Loucy (cell line): ENCODE measurements around the gene GSG1L.

Experiments
- CTCF ChIP-seq: fragments of 200-600 bp; sonication (generic); conservative IDR thresholded peaks from 2 replicates; pipeline ENCODE4 v1.5.1; 2014; ENCODE audit warnings: mild to moderate bottlenecking, antibody characterized with exemption, low read length
- EZH2phosphoT487 ChIP-seq: fragments of 200-600 bp; IDR thresholded peaks from 2 replicates; pipeline ENCODE4 v1.6.1; 2018; ENCODE audit warnings: antibody characterized with exemption, mild to moderate bottlenecking, moderate library complexity, borderline replicate concordance

GRCh38 chr16:27982184-27982583 is 81.3 kb downstream of the GSG1L start:
- TF ChIP-seq CTCF (no peak), EZH2phosphoT487 (no peak)
